HepG2 (cell line): Measurements from ENCODE around the gene MTHFD1. TPM values are rescaled to one million over a fixed set of nuclear protein-coding genes. Genes with fewer than 3 reads are reported as not detected.
A peak's percentile ranks its signal among the peaks of the same experiment; 100 is the strongest.

Source experiments
- ATAC-seq: fragments of 200-7000 bp; cut with Tn5 transposase; 3 replicates; pipeline ENCODE4 v1.9.1; 2020; ENCODE audit warnings: mild to moderate bottlenecking, moderate library complexity
- BruUV-seq: library from RNA; stranded (reverse); fragments of 400-500 nt; replicated peaks from 2 replicates; lab custom pipeline; 2021; lab: Mats Ljungman, UMichigan
- CTCF ChIA-PET: fragments of 300-600 bp; formaldehyde crosslinking; extraction: SDS; loops from one replicate; lab custom pipeline; 2021; ENCODE audit warnings: low total read pairs, inconsistent platforms, low intra/inter-chr PET ratio; lab: Yijun Ruan, JAX
- POLR2A ChIA-PET: fragments of 350-600 bp; sonication (Branson Sonifier 250); formaldehyde crosslinking; loops from one replicate; lab custom pipeline; 2020; ENCODE audit warnings: antibody characterized with exemption, inconsistent platforms; lab: Yijun Ruan, JAX
- DNase-seq: peaks from one replicate; pipeline ENCODE4 v3.0.0-alpha.2; 2015; ENCODE audit warnings: low spot score
- FAIRE-seq: peaks from 3 replicates; lab custom pipeline; 2011; peaks lifted over from hg19 to GRCh38; lab: Jason Lieb, UNC
- H2AFZ ChIP-seq: one replicate; pipeline ENCODE4 v1.6.1; 2011; ENCODE audit warnings: low read length, inconsistent platforms
- H3K27ac ChIP-seq: fragments of 300-600 bp; 3 replicates; pipeline ENCODE4 v1.8.0; 2011; ENCODE audit warnings: mixed run types, mild to moderate bottlenecking, mixed read lengths, low read length, inconsistent platforms; ENCODE audit not compliant: insufficient read depth; ENCODE audit errors: extremely low read length
- H3K27me3 ChIP-seq, 2 experiments: fragments of 200-600 bp in 1 of 2; 2 replicates in 1 of 2; 3 replicates in 1 of 2; pipeline versions ENCODE4 v1.6.0 to v1.8.0; 2011; ENCODE audit warnings: low read length in 2 of 2, mild to moderate bottlenecking in 2 of 2, moderate library complexity in 2 of 2, inconsistent platforms in 1 of 2; ENCODE audit not compliant: insufficient read depth in 2 of 2, control insufficient read depth in 1 of 2
- H3K36me3 ChIP-seq, 2 experiments: fragments of 200-600 bp in 1 of 2; replicated peaks in 1 of 2; 2 replicates in 1 of 2; 3 replicates in 1 of 2; pipeline versions ENCODE4 v1.5.1 to v1.8.0; 2011; ENCODE audit warnings: low read length in 2 of 2, inconsistent platforms in 1 of 2; ENCODE audit not compliant: insufficient read depth in 2 of 2, control insufficient read depth in 1 of 2
- H3K4me1 ChIP-seq: 2 replicates; pipeline ENCODE4 v1.5.1; 2012; ENCODE audit warnings: low read length, inconsistent platforms; ENCODE audit not compliant: insufficient read depth
- H3K4me2 ChIP-seq: 2 replicates; pipeline ENCODE4 v1.6.0; 2011; ENCODE audit warnings: low read depth, low read length, inconsistent platforms
- H3K4me3 ChIP-seq, 3 experiments: fragments of 200-600 bp in 1 of 3; sonication (generic), shearing (Covaris generic) in 1 of 3; replicated peaks in 1 of 3; 2 replicates each; pipeline ENCODE4 v1.5.1; 2011 to 2016; ENCODE audit warnings: low read length in 3 of 3, inconsistent platforms in 2 of 3, low read depth in 2 of 3, mild to moderate bottlenecking in 2 of 3, control low read depth in 1 of 3, mixed read lengths in 1 of 3; ENCODE audit not compliant: insufficient read depth in 1 of 3
- H3K79me2 ChIP-seq: one replicate; pipeline ENCODE4 v1.6.1; 2011; ENCODE audit warnings: low read length, inconsistent platforms; ENCODE audit not compliant: insufficient read depth
- H3K9ac ChIP-seq: 2 replicates; pipeline ENCODE4 v1.6.0; 2011; ENCODE audit warnings: mild to moderate bottlenecking, low read depth, low read length, inconsistent platforms; ENCODE audit not compliant: insufficient read depth
- H3K9me3 ChIP-seq: 2 replicates; pipeline ENCODE4 v1.5.1; 2012; ENCODE audit warnings: mild to moderate bottlenecking, low read length
- H4K20me1 ChIP-seq: 2 replicates; pipeline ENCODE4 v1.6.0; 2011; ENCODE audit warnings: inconsistent platforms, mild to moderate bottlenecking, low read length, moderate library complexity; ENCODE audit not compliant: insufficient read depth
- ERF ChIP-seq: IDR thresholded peaks from 2 replicates; pipeline ENCODE4 v1.6.1; 2018; ENCODE audit warnings: missing biosample characterization, missing genetic modification reagents
- HIVEP1 ChIP-seq: sonication (generic); formaldehyde crosslinking; IDR thresholded peaks from 2 replicates; pipeline ENCODE4 v1.4.0; 2020; ENCODE audit warnings: mild to moderate bottlenecking, missing genetic modification reagents
- MAFF ChIP-seq: IDR thresholded peaks from 2 replicates; pipeline ENCODE4 v1.6.1; 2011; ENCODE audit warnings: low read depth, low read length, improper control_type of control experiment
- MAFK ChIP-seq, 2 experiments: IDR thresholded peaks in 1 of 2; conservative IDR thresholded peaks in 1 of 2; 2 replicates each; pipeline ENCODE4 v1.6.1; 2011; ENCODE audit warnings: improper control_type of control experiment in 2 of 2, low read length in 2 of 2
- NFE2L2 ChIP-seq: fragments of 150-350 bp; IDR thresholded peaks from 2 replicates; pipeline ENCODE4 v1.6.1; 2014; ENCODE audit warnings: low read length
- NKX3-1 ChIP-seq: sonication (generic); formaldehyde crosslinking; IDR thresholded peaks from 2 replicates; pipeline ENCODE4 v1.5.0; 2020; ENCODE audit warnings: missing genetic modification reagents
- ZBTB25 ChIP-seq: IDR thresholded peaks from 2 replicates; pipeline ENCODE4 v1.6.1; 2018; ENCODE audit warnings: missing genetic modification reagents
- ZNF263 ChIP-seq: sonication (generic); formaldehyde crosslinking; IDR thresholded peaks from 2 replicates; pipeline ENCODE4 v1.4.0; 2020; ENCODE audit warnings: missing genetic modification reagents
- ZNF746 ChIP-seq: sonication (generic); formaldehyde crosslinking; IDR thresholded peaks from 2 replicates; pipeline ENCODE4 v1.8.0; 2022; ENCODE audit warnings: mild to moderate bottlenecking, missing genetic modification reagents
- WGBS: methylation state at CpG from one replicate; pipeline ENCODE4 v1.1.6; 2017; ENCODE audit warnings: low lambda C conversion rate; 5-methylcytosine and 5-hydroxymethylcytosine counted together
- in situ Hi-C: cut with HindIII; loops from 2 replicates; pipeline ENCODE4 v1.10.0; 2017; ENCODE audit warnings: low pct_unique_long_range_greater_than_20kb; ENCODE audit not compliant: extremely low pct_ligation_motif_present
- intact Hi-C: fragments of 100-400 bp; cut with micrococcal nuclease; formaldehyde crosslinking; loops from one replicate; pipeline ENCODE4 v1.10.0; 2022; ENCODE audit not compliant: unreplicated experiment
- polyA plus RNA-seq, 8 experiments: library from polyadenylated mRNA; depleted of rRNA in 3 of 8; stranded (reverse) in 7 of 8; unstranded in 1 of 8; fragments of >200 nt; fragmentation: Illumina TruSeq in 4 of 8; extraction: Trizol in 4 of 8; gene quantifications; 2 replicates each; pipeline versions ENCODE4 v1.2.1 to v1.2.3, GENCODE V29; 2011 to 2016; ENCODE audit warnings: low read depth in 4 of 8, missing spikeins in 1 of 8, mixed read lengths in 1 of 8; ENCODE audit not compliant: insufficient read depth in 1 of 8
- total RNA-seq, 5 experiments: library from RNA; depleted of rRNA; stranded (reverse); fragments of >200 nt; fragmentation: Illumina TruSeq; extraction: Trizol; gene quantifications; 2 replicates each; pipeline ENCODE4 v1.2.3, GENCODE V29; 2016; ENCODE audit warnings: low read depth in 1 of 5
- TF ChIP-seq, protein P1 (sequence below): sonication (generic); formaldehyde crosslinking; IDR thresholded peaks from 2 replicates; pipeline ENCODE4 v1.4.0; 2020; ENCODE audit warnings: mild to moderate bottlenecking, missing genetic modification reagents, borderline replicate concordance

MTHFD1 gene
- total and polyA plus RNA-seq, 2 of the 13 experiments (the other 11 are each of a cell fraction or from before 2014, with no cell fraction given), result 31.0 to 106 TPM

GRCh38 chr14:64347748-64348147 lies 40.4 kb upstream of the MTHFD1 start:
- intact Hi-C loops (no loop called here), in situ Hi-C loops (loop anchor here (10.0 kb wide), 1 partner anchor 287 kb away; no protein-coding TSS in a partner anchor)
- Histone ChIP-seq H3K4me2 (no peak overlapping the region), H3K9ac (no peak overlapping the region), H3K4me1 (no peaks in the 10 kb centered on the region), H3K27me3 (no peaks in the 10 kb centered on the region; a peak in 2 of 5 replicates), H3K36me3 (no peaks in the 10 kb centered on the region), H3K9me3 (no peaks in the 10 kb centered on the region), H3K79me2 (no peaks in the 10 kb centered on the region), H3K27ac (no peak overlapping the region), H3K4me3 (no peak overlapping the region), H2AFZ (no peak overlapping the region), H4K20me1 (no peaks in the 10 kb centered on the region)
- WGBS, result 59% methylated on average over 3 of the region's 3 CpGs
- ChIA-PET CTCF (no interaction called here), POLR2A (no interaction called here)
- DNase-seq (no peak), FAIRE-seq (no peak), ATAC-seq (no peak)
- no TSS peak for BruUV-seq
- no peak for TF ChIP-seq NFE2L2
- TF ChIP-seq MAFK (conservative IDR thresholded peaks at IDR 0.05 in 1 of 2, IDR thresholded peaks at IDR 0.05 in 1 of 2; ENCODE audit: low read length in 2 of 2), result peak; percentile 74 to 86
- TF ChIP-seq MAFF, result peak; percentile 80

- no TSS peak for BruUV-seq
- TF ChIP-seq, protein P1, sequence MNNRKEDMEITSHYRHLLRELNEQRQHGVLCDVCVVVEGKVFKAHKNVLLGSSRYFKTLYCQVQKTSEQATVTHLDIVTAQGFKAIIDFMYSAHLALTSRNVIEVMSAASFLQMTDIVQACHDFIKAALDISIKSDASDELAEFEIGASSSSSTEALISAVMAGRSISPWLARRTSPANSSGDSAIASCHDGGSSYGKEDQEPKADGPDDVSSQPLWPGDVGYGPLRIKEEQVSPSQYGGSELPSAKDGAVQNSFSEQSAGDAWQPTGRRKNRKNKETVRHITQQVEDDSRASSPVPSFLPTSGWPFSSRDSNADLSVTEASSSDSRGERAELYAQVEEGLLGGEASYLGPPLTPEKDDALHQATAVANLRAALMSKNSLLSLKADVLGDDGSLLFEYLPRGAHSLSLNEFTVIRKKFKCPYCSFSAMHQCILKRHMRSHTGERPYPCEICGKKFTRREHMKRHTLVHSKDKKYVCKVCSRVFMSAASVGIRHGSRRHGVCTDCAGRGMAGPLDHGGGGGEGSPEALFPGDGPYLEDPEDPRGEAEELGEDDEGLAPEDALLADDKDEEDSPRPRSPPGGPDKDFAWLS (CRISPR knock-in tag), result no peak
- TF ChIP-seq ZNF746 (CRISPR knock-in tag) (no peak), NKX3-1 (CRISPR knock-in tag) (no peak), ZBTB25 (CRISPR knock-in tag) (no peak), ERF (CRISPR knock-in tag) (no peak), MAFF (peak; percentile 79), MAFK (conservative IDR thresholded peaks at IDR 0.05 in 1 of 2, IDR thresholded peaks at IDR 0.05 in 1 of 2; ENCODE audit: low read length in 2 of 2) (peak; percentile 80 to 85), ZNF263 (no peak), HIVEP1 (CRISPR knock-in tag) (no peak)
- in situ Hi-C loops (loop anchor here (10.0 kb wide), 1 partner anchor 285 kb away; no protein-coding TSS in a partner anchor), intact Hi-C loops (no loop called here)
- H3K27me3 ChIP-seq, result no peaks in the 10 kb centered on the region; a peak in 2 of 5 replicates
- H3K36me3 ChIP-seq, result no peaks in the 10 kb centered on the region
- no peak for FAIRE-seq
- no peak overlapping the region for H3K27ac ChIP-seq
- H2AFZ ChIP-seq, result no peak overlapping the region
- CTCF ChIA-PET, result no interaction called here
- no peaks in the 10 kb centered on the region for H3K79me2 ChIP-seq
- ATAC-seq, result no peak
- H3K4me3 ChIP-seq, result no peak overlapping the region
- DNase-seq, result no peak
- H3K4me1 ChIP-seq, result no peaks in the 10 kb centered on the region
- H3K9me3 ChIP-seq, result no peaks in the 10 kb centered on the region
- POLR2A ChIA-PET, result interaction anchor here (1.2 kb wide), 1 partner anchor 12 kb away, joined by 4 read pairs; no protein-coding TSS in a partner anchor
- H3K9ac ChIP-seq, result no peak overlapping the region
- no peaks in the 10 kb centered on the region for H4K20me1 ChIP-seq
- no peak overlapping the region for H3K4me2 ChIP-seq
- WGBS, result 40% methylated on average over 6 of the region's 6 CpGs
Measured at GRCh38 chr14:64349741-64350490, 38.2 kb upstream of the MTHFD1 start.
